IPS-11a (cell line): Measurements from ENCODE around the gene ZNF526.
A peak's percentile ranks its signal among the peaks of the same experiment; 100 is the strongest.

Experiments
- H3K4me3 ChIP-seq: one replicate; pipeline ENCODE4 v1.5.1; 2013; ENCODE audit warnings: low read depth, low read length, control low read depth

Gene ZNF526

GRCh38 chr19:42196011-42197001 lies 23.8 kb upstream of the ZNF526 start:
- H3K4me3 ChIP-seq = no peak overlapping the region

DNA sequence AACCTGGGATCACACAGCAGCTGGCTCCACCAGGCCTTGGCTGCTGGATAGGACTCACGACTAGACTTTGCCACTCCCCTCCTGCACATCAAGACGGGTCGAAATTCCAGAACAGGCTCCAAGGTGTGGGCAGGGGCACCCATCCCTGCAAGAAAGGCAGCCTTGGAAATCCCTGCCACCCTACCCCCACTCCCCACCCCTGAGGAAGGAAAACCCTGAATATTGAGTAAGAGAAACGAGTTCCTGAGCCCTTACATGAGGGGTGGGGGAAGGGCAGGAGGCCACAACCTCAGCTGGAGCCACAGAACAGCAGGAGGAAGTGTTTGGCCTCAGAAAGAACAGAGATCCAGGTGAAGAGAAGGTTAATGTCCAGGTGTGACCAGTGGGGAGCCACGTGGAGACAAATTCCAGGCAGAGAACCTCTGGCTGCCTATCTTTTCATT lies 22.7 kb upstream of the ZNF526 start:
- no peak overlapping the region for H3K4me3 ChIP-seq

- no peak overlapping the region for H3K4me3 ChIP-seq
These were observed 21.3 kb upstream of the ZNF526 start for GRCh38 chr19:42198676-42199439.

GRCh38 chr19:42199440-42200115 lies 20.5 kb upstream of the ZNF526 start:
- H3K4me3 ChIP-seq = no peak overlapping the region

DNA sequence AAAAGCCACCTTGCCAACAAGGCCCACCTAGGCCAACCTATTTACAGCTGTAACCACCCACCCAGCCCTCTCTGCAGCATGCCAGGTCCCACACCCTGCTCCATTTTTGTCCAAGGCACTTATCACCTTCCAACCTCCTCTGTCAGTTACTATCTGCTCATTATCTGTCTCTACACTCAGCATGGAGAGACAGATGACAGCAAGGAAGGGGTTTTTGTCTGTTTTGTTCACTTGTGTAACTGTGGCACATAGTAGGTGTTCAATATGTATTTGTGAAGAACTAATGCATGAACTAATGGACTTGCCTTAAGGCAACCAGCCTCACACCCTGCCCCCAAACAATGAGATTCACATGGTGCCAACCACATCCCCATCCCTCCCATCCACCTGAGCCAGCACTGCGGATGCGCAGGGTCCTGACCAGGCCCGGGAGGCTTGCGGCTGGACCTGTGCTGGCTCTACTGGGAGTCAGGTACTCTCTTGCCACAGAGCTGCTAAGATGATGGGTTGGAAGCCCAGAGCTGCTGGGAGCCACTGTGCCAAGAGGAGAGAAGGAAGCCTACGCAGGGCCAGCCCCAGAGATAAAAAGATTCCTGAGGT lies 19.9 kb upstream of the ZNF526 start:
- no peak overlapping the region for H3K4me3 ChIP-seq

DNA sequence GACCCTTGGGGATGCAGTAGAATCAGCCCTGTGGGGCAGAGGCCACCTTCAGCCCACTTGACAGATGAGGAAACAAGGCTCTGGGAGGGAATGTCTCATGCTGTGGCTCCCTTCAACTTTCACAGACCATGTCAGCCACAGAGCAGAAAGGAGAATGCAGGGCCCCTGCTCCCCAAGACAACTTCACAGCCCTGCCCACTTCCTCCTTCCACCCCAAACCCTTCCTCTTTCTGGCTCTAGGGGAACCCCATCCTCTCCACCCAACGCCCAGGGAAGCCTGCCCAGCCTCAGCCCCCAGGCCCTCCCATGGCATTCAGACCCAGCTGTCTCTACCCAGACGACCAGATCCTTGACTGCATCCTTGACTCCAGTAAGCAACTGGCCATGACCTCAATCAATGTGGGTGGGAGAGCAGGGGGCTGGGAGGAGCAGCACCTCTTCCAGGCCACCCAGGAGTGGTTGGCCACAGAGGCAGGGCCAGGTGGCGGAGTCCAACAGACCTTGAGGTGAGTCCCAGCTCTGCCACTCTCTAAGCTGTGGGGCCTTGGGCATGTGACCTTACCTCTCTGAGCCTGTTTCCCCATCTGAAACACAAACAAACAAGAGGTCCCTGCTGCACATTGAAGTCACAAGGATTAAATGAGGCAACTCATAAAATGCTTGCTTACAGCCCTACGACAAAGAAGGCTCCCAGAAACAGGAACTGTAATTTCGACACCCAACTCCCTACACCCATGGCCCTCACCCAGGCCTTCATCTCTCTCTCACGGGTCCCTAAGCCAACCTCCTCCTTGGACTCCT lies 18.4 kb upstream of the ZNF526 start:
- no peak overlapping the region for H3K4me3 ChIP-seq

GRCh38 chr19:42202290-42202880 lies 17.7 kb upstream of the ZNF526 start:
- no peak overlapping the region for H3K4me3 ChIP-seq

- no peak overlapping the region for H3K4me3 ChIP-seq
These were observed 16.4 kb upstream of the ZNF526 start for GRCh38 chr19:42203700-42204099.

- no peak overlapping the region for H3K4me3 ChIP-seq
These were observed 15.4 kb upstream of the ZNF526 start for GRCh38 chr19:42204664-42205063.

DNA sequence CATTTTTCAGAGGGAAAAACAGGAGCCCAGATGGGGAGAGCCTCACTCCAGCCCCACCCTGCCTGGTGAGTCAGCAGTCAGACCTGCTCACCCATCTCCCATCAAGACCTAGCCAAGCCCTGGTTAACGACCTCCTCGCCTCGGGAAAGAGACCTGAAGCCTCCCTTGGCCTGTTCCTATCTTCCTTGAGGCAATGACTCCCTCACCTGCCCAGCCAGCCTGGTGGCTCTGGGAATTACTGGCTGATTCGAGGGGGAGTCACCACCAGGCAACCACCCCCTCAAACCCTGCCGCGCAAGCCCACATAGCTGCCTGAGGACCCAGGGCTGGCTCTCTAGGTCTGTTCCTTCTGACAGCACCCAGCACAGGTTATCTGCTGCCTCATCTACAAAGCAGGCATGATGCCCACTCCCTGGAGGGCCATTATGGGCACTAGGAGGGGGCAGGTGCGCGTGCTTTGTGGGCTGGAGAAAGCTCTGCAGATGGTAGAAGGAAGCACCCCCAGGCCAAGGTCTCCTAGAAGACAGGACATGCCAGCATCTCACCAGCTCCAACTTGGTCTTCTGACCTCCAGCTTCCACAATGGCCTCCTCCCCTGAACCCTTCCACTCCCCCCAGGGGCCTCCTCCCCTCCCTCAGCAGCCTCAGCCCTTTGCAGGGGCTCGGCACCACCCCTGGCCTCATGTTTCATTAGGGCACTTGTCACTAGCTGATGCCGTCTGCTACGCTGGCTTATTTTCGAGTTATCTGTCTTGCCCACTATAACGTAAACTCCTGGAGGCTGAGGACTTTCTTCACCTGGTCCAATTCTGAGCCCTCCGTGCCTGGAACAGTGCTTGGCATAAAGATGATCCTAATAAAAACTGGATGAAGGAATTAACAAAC lies 13.0 kb upstream of the ZNF526 start:
- H3K4me3 ChIP-seq = no peak overlapping the region

GRCh38 chr19:42207767-42208271 lies 12.3 kb upstream of the ZNF526 start:
- H3K4me3 ChIP-seq = no peak overlapping the region

DNA sequence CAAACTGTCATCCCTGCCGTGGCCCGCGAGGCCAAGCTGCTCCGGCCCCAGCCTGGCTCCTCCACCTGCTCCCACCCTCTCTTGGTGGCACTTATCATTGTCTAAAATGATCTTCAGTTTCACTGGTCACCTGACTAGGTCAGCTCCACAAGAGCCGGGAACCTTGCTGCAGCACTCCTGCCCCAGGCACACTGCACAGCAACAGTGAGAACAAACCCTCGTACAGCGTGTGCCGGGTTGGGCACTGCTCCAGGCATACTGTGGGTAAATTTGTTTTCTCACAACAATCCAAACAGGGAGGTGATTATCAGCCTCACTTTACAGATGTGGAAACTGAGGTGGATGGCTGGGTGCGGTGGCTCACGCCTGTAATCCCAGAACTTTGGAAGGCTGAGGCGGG lies 11.5 kb upstream of the ZNF526 start:
- no peak overlapping the region for H3K4me3 ChIP-seq

- no peak overlapping the region for H3K4me3 ChIP-seq
These were observed 7.2 kb upstream of the ZNF526 start for GRCh38 chr19:42212886-42213285.

GRCh38 chr19:42214810-42215485 lies 5.2 kb upstream of the ZNF526 start:
- no peak overlapping the region for H3K4me3 ChIP-seq

- peak overlapping the region; percentile 62 for H3K4me3 ChIP-seq
These were observed 3.2 kb upstream of the ZNF526 start for GRCh38 chr19:42216653-42217519.

DNA sequence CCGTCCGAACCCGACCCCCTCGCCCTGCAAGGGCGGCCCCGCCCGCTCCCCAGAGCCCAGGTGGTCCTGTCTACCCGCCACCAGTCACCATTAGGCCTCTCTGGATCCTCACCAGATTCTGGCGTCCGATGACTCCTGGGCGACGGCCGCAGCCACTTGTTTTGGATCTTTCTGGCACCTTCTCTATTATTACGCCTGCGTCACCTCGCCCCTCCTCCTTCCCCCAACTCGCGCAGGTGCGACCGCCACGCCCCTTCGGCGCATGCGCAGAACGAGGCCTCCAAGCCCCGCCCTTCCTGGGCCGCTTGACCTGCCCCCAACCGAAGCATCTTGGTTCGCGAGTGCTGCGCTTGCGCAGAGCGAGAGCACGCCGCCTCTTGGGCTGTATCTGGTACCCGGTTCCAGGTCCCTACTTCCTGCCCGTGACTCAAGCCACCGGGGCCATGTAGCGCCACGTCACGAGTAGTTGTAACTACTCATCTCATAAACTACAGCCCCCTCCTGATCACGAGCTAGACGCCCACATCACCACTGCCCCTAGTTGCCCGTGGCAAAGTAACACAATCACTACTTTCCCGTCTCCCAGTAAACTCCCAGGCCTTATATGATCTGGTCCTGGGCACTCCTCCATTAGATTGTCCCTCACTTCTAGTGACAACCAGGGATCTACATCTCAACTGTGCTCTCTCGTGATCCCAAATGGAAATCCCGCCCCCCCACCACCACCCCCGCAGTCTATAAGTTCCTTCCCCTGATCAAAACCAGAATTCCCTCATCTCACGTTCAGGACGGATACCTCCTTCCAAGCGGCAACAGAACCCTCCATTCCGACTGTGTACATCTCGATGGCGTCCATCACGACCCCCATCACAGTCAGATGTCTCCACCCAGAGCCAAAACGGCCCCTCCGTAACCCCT lies 2.3 kb upstream of the ZNF526 start, which contains the start of gene DEDD2:
DEDD2 (minus strand) TSS at position 158 of the 918 bp plus-strand sequence. CDS start 670 bp downstream, outside the sequence.
- H3K4me3 ChIP-seq = peak within 1 kb of the TSS; percentile 62
